Prostate gland (tissue), 2 donors: ENCODE measurements around the gene BACE2. TPM values are rescaled to one million over a fixed set of nuclear protein-coding genes. Genes with fewer than 3 reads are reported as not detected.

Experiments
- DNase-seq: peaks from one replicate; pipeline ENCODE4 v3.0.0-alpha.2; 2019; ENCODE audit warnings: low spot score
- H3K27ac ChIP-seq, 2 donors: fragments of 200-600 bp; sonication (generic); 2 replicates each; pipeline ENCODE4 v1.5.1; 2017 to 2019
- H3K27me3 ChIP-seq: fragments of 200-600 bp; sonication (generic); replicated peaks from 2 replicates; pipeline ENCODE4 v1.5.1; 2019; ENCODE audit not compliant: insufficient read depth
- H3K36me3 ChIP-seq, 2 donors: fragments of 200-600 bp; sonication (generic); 1 replicate in 1 of 2; 2 replicates in 1 of 2; pipeline versions ENCODE4 v1.5.1 to v1.8.1; 2017 to 2019
- H3K4me1 ChIP-seq: fragments of 200-600 bp; sonication (generic); replicated peaks from 2 replicates; pipeline ENCODE4 v1.5.1; 2019
- H3K4me3 ChIP-seq, 2 donors: fragments of 200-600 bp; sonication (generic); 2 replicates each; pipeline ENCODE4 v1.5.1; 2017 to 2019
- H3K9me3 ChIP-seq: fragments of 200-600 bp; sonication (generic); 2 replicates; pipeline ENCODE4 v1.5.1; 2017
- CTCF ChIP-seq, 4 experiments: fragments of 200-600 bp in 2 of 4; fragments of 450-650 bp in 2 of 4; sonication (generic) in 2 of 4; IDR thresholded peaks; 1 replicate in 3 of 4; 2 replicates in 1 of 4; pipeline ENCODE4 v1.5.1; 2016 to 2019; ENCODE audit warnings: antibody characterized with exemption in 4 of 4, mild to moderate bottlenecking in 2 of 4, moderate library complexity in 2 of 4
- POLR2A ChIP-seq: fragments of 450-650 bp; IDR thresholded peaks from one replicate; pipeline ENCODE4 v1.6.1; 2016; ENCODE audit warnings: antibody characterized with exemption, mild to moderate bottlenecking
- POLR2AphosphoS5 ChIP-seq: sonication (generic); formaldehyde crosslinking; IDR thresholded peaks from one replicate; pipeline ENCODE4 v1.6.1; 2017; ENCODE audit warnings: antibody characterized with exemption
- WGBS: methylation state at CpG from one replicate; pipeline ENCODE4 v1.1.5; 2018; 5-methylcytosine and 5-hydroxymethylcytosine counted together
- intact Hi-C: fragments of 100-400 bp; cut with DNase I; formaldehyde crosslinking; loops from one replicate; pipeline ENCODE4 v1.14.2; 2022
- total RNA-seq, 2 donors: library from RNA; depleted of rRNA; stranded (reverse); fragments of >200 nt; gene quantifications; one replicate each; pipeline ENCODE4 v1.1.0, GENCODE V29; 2016

Gene BACE2
- total RNA-seq, 2 donors from 2014 or later, result 103 to 119 TPM

DNA sequence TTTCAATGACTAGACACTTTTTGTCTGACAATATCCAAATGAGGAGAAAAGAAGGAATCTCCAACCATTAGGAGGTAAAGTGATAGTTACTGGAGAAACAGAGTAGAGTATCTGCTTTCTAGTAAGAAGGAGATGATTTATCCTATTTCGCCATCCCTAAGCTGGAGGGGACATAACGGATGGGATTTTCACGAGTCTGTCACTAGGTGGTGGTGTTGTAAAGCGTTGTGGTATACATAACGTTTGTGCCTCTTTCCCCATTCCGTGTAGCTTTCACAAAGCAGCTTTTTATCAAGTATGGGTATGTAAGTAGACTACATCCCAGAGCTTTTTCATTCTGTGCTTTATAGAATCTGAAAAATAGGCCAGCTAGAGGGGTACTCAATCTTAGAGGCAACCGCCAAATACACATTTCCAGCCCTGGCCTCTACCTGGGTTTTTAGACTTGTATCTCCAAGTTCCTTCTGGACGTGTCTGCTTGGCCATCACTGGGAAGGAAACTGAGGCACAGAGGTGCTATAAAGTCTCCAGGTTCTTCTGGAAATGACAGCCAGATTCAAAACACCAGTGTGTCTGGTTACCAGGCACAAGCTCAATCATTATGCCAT lies 115.4 kb downstream of the BACE2 start:
- H3K9me3 ChIP-seq, result no peaks in the 10 kb centered on the region
- intact Hi-C loops, result loop anchor here (1.0 to 10.0 kb wide), 3 partner anchors 177 to 499 kb away; no protein-coding TSS in a partner anchor
- WGBS, result 17% methylated on average over 8 of the region's 8 CpGs
- H3K4me3 ChIP-seq, result no peak overlapping the region
- TF ChIP-seq POLR2A (no peak), POLR2AphosphoS5 (peak; percentile 78), CTCF (IDR thresholded peaks at IDR 0.05) (peak in 3 of 4 experiments; percentile 78 to 87 (median 86))
- peak; percentile 72 for DNase-seq
- no peaks in the 10 kb centered on the region for H3K36me3 ChIP-seq
- no peaks in the 10 kb centered on the region for H3K27me3 ChIP-seq
- H3K27ac ChIP-seq, result no peak overlapping the region
- H3K4me1 ChIP-seq, result no peaks in the 10 kb centered on the region

- no peaks in the 10 kb centered on the region for H3K36me3 ChIP-seq
- no peak for TF ChIP-seq POLR2AphosphoS5
- TF ChIP-seq POLR2A, result no peak
- TF ChIP-seq CTCF (IDR thresholded peaks at IDR 0.05), result no peak
- WGBS, result 68% methylated on average over 13 of the region's 13 CpGs
- no peak overlapping the region for H3K4me3 ChIP-seq
- H3K27me3 ChIP-seq, result no peaks in the 10 kb centered on the region
- intact Hi-C loops, result loop anchor here (10.0 kb wide), 1 partner anchor 325 kb away; no protein-coding TSS in a partner anchor
- no peak for DNase-seq
- no peaks in the 10 kb centered on the region for H3K4me1 ChIP-seq
- H3K9me3 ChIP-seq, result no peaks in the 10 kb centered on the region
- no peak overlapping the region for H3K27ac ChIP-seq
Observed at GRCh38 chr21:41289431-41289830, 121.5 kb downstream of the BACE2 start.

GRCh38 chr21:41290106-41290799 lies 122.3 kb downstream of the BACE2 start:
- TF ChIP-seq POLR2AphosphoS5 (no peak), CTCF (IDR thresholded peaks at IDR 0.05) (no peak), POLR2A (no peak)
- Histone ChIP-seq H3K27ac (no peak overlapping the region), H3K4me3 (no peak overlapping the region), H3K36me3 (no peaks in the 10 kb centered on the region), H3K27me3 (no peaks in the 10 kb centered on the region), H3K4me1 (no peaks in the 10 kb centered on the region), H3K9me3 (no peaks in the 10 kb centered on the region)
- intact Hi-C loops, result no loop called here
- no peak for DNase-seq
- 57% methylated on average over 24 of the region's 24 CpGs for WGBS

DNA sequence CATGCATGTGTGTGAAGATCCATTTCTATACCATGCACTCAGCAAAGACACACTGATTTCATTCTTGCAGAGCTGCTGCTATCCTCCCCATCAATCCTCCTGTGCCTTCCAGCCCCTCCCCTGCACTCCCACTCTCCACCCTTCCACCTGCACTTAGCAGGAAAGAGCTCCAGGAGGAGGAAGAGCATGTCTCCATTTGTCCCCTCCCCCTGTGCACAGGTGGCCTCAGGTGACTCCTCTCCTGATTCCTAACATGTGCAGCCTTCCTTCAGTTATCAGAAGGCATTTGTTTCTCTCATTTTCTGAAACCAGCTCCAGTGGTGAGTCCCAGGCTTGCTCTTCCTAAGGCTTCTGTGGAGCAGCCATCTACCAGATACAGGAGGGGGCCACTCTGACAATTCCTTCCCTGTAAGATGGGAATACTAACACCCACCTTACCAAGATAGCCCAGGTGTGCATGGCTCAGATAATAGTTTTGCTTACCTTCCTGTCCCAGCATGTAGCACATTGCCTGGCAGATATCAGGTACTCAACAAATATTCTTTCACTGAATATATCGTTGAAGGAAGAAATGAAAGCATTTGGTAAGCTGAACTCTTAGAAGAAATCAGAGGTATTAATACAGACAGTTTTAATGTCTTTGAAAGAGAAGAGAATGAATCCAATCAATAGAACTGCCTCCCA lies 126.7 kb downstream of the BACE2 start:
- no peaks in the 10 kb centered on the region for H3K9me3 ChIP-seq
- H3K4me3 ChIP-seq, result no peak overlapping the region
- DNase-seq, result no peak
- no peak overlapping the region for H3K27ac ChIP-seq
- no peaks in the 10 kb centered on the region for H3K4me1 ChIP-seq
- no peak for TF ChIP-seq CTCF (IDR thresholded peaks at IDR 0.05)
- no peaks in the 10 kb centered on the region for H3K36me3 ChIP-seq
- H3K27me3 ChIP-seq, result no peaks in the 10 kb centered on the region
- intact Hi-C loops, result no loop called here
- WGBS, result 45% methylated on average over 1 of the region's 1 CpG
